Measurements from ENCODE around the gene GSTA4.
A peak's percentile ranks its signal among the peaks of the same experiment; 100 is the strongest.

GSTA4 gene

DNA sequence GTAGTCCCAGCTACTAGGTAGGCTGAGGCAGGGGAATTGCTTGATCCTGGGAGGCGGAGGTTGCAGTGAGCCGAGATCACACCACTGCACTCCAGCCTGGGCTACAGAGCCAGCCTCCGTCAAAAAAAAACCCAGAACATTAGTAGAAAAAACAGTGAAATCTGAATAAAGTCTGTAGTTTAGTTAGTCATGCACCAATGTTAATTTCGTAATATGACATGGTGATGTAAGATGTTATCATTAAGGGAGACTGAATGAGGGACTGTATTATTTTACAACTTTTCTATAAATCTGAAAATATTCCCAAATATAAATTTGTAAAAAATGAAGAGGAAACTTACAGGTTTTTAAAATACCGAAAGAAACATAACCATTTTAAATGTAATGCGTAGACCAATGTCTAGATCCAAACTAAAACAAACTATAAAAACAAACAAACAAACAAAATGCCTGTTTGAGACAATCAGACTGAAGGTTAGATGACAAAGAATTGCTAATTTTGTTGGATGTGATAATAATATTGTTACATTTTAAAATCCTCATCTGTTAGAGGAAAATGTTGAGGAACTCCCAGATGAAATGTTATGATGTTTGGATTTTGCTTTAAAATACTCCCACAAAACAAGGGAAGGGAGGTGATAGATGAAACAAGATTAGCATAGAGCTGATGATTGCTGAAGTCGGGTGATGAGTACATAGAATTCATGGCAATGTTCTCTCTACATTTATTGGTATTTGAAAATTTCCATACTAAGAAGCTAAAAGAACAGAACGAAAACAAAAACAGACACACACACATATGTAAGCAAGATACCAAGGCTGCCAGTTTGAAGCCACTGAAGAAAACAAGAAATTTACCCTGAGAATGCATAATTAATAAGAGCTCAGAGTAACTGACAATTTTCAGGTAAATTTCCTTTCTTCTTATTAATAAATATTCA, 1.8 kb downstream of the GSTA4 start:
- no peak overlapping the region for H2AFZ ChIP-seq (ENCODE audit: low read length)
- H3K4me2 ChIP-seq (ENCODE audit: low read depth, low read length, poor library complexity, severe bottlenecking) = no peak overlapping the region
- peaks cover 4% of the 10 kb centered on the region for H4K20me1 ChIP-seq (ENCODE audit: insufficient read depth, low read length, poor library complexity, severe bottlenecking)
- no peak for TF ChIP-seq EZH2phosphoT487 (IDR thresholded peaks at IDR 0.05; ENCODE audit: borderline replicate concordance)
- no peaks in the 10 kb centered on the region for H3K36me3 ChIP-seq (ENCODE audit: insufficient read depth, low read length)
- H3K4me3 ChIP-seq (ENCODE audit: low read length, poor library complexity, severe bottlenecking) = no peak overlapping the region
- H3K9ac ChIP-seq (ENCODE audit: low read depth, low read length, poor library complexity, severe bottlenecking) = no peak overlapping the region
- no peaks in the 10 kb centered on the region for H3K79me2 ChIP-seq (ENCODE audit: insufficient read depth, low read length)
- no peaks in the 10 kb centered on the region for H3K9me3 ChIP-seq (ENCODE audit: insufficient read depth, low read depth, low read length)
- no peaks in the 10 kb centered on the region for H3K9me2 ChIP-seq (replicated peaks; ENCODE audit: low read depth, low read length)
- peaks cover 6% of the 10 kb centered on the region; the same call in 1 of the 2 replicates for H3F3A ChIP-seq (ENCODE audit: low read depth)
- H3K27me3 ChIP-seq (ENCODE audit: insufficient read depth, low read length, poor library complexity, severe bottlenecking) = peaks cover 36% of the 10 kb centered on the region
- H3K4me1 ChIP-seq (ENCODE audit: insufficient read depth, low read length, poor library complexity, severe bottlenecking) = peaks cover 15% of the 10 kb centered on the region

DNA sequence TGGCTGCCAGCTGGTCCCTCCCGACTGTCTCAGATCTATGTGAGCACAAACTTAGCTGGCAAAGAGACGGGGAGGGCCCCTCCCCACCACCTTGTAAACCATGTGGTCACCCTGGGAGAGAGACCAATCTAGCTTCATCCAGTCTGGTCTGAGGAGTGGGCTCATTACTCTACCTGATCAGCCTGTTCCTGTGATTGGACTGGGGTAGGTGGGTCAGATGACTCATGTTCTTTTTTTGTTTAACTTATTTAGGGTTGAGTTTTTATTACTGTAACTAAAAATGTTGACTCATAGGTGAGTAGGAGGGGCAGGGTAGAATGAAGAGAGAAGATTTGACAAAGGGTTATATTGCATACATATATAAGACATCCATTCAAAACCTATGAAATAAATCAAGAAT, 4.7 kb downstream of the GSTA4 start:
- Histone ChIP-seq H3F3A (ENCODE audit: low read depth) (no peaks in the 10 kb centered on the region), H3K79me2 (ENCODE audit: insufficient read depth, low read length) (no peaks in the 10 kb centered on the region), H3K27me3 (ENCODE audit: insufficient read depth, low read length, poor library complexity, severe bottlenecking) (peaks cover 59% of the 10 kb centered on the region), H4K20me1 (ENCODE audit: insufficient read depth, low read length, poor library complexity, severe bottlenecking) (no peaks in the 10 kb centered on the region), H3K9ac (ENCODE audit: low read depth, low read length, poor library complexity, severe bottlenecking) (no peak overlapping the region), H2AFZ (ENCODE audit: low read length) (no peak overlapping the region), H3K9me3 (ENCODE audit: insufficient read depth, low read depth, low read length) (no peaks in the 10 kb centered on the region), H3K9me2 (replicated peaks; ENCODE audit: low read depth, low read length) (no peaks in the 10 kb centered on the region), H3K36me3 (ENCODE audit: insufficient read depth, low read length) (no peaks in the 10 kb centered on the region), H3K4me3 (ENCODE audit: low read length, poor library complexity, severe bottlenecking) (no peak overlapping the region), H3K4me1 (ENCODE audit: insufficient read depth, low read length, poor library complexity, severe bottlenecking) (peaks cover 13% of the 10 kb centered on the region), H3K4me2 (ENCODE audit: low read depth, low read length, poor library complexity, severe bottlenecking) (no peak overlapping the region)
- TF ChIP-seq EZH2phosphoT487 (IDR thresholded peaks at IDR 0.05; ENCODE audit: borderline replicate concordance) (no peak), CTCF (conservative IDR thresholded peaks at IDR 0.05; ENCODE audit: low read length) (no peak)

DNA sequence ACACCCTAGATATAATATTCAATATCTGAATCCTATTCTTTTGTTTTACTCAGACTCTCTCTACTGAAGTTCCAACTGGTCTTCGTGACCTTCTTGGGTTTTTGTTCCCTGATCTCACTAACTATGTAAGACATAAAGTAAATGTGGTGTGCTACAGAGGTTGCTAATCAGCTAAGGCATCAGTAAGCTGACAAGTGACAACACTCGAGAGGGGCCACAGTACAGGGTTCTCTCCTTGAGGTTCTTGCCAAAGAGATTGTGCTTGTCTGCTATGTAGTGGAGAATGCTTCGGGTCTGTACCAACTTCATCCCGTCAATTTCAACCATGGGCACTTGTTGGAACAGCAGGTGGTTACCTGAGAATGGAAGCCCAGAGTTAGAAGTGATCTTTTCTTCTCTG, 9.9 kb downstream of the GSTA4 start:
- TF ChIP-seq EZH2phosphoT487 (IDR thresholded peaks at IDR 0.05; ENCODE audit: borderline replicate concordance) (no peak), CTCF (conservative IDR thresholded peaks at IDR 0.05; ENCODE audit: low read length) (no peak)
- Histone ChIP-seq H3F3A (ENCODE audit: low read depth) (no peaks in the 10 kb centered on the region; the same call in 1 of the 2 replicates), H3K36me3 (ENCODE audit: insufficient read depth, low read length) (no peaks in the 10 kb centered on the region), H3K79me2 (ENCODE audit: insufficient read depth, low read length) (no peaks in the 10 kb centered on the region), H2AFZ (ENCODE audit: low read length) (no peak overlapping the region), H3K27me3 (ENCODE audit: insufficient read depth, low read length, poor library complexity, severe bottlenecking) (peaks cover 54% of the 10 kb centered on the region), H3K9me2 (replicated peaks; ENCODE audit: low read depth, low read length) (no peaks in the 10 kb centered on the region), H3K4me3 (ENCODE audit: low read length, poor library complexity, severe bottlenecking) (no peak overlapping the region), H3K4me1 (ENCODE audit: insufficient read depth, low read length, poor library complexity, severe bottlenecking) (peaks cover 27% of the 10 kb centered on the region), H3K9ac (ENCODE audit: low read depth, low read length, poor library complexity, severe bottlenecking) (no peak overlapping the region), H3K9me3 (ENCODE audit: insufficient read depth, low read depth, low read length) (no peaks in the 10 kb centered on the region), H4K20me1 (ENCODE audit: insufficient read depth, low read length, poor library complexity, severe bottlenecking) (no peaks in the 10 kb centered on the region), H3K4me2 (ENCODE audit: low read depth, low read length, poor library complexity, severe bottlenecking) (peak overlapping the region; percentile 72)

Data from Loucy (cell line).